ENCODE results near the gene TXNDC11.

The TXNDC11 gene

GRCh38 chr16:11682655-11683096, 60.0 kb downstream of the TXNDC11 start:
- Histone ChIP-seq H3K36me3 (ENCODE audit: insufficient read depth, insufficient read length, low read length) (peaks cover 82% of the 10 kb centered on the region), H3K9me3 (ENCODE audit: insufficient read depth, low read length) (no peaks in the 10 kb centered on the region), H3K4me3 (ENCODE audit: insufficient read length, low read depth) (no peak overlapping the region), H3K4me1 (ENCODE audit: insufficient read depth, insufficient read length) (peaks cover 3% of the 10 kb centered on the region), H3K9ac (ENCODE audit: insufficient read length, low read depth) (no peak overlapping the region), H3K27me3 (ENCODE audit: insufficient read depth, insufficient read length) (no peaks in the 10 kb centered on the region)
- DNase-seq (ENCODE audit: low read depth, low spot score): no peak
- TF ChIP-seq ZNF274 (IDR thresholded peaks at IDR 0.05; ENCODE audit: low read depth, low read length) (no peak), SUZ12 (IDR thresholded peaks at IDR 0.05; ENCODE audit: extremely low read depth, insufficient read depth, insufficient read length) (no peak), YY1 (IDR thresholded peaks at IDR 0.05; ENCODE audit: insufficient read depth, insufficient read length) (no peak)

- H3K36me3 ChIP-seq (ENCODE audit: insufficient read depth, insufficient read length, low read length): peaks cover 82% of the 10 kb centered on the region
- H3K27me3 ChIP-seq (ENCODE audit: insufficient read depth, insufficient read length): no peaks in the 10 kb centered on the region
- DNase-seq (ENCODE audit: low read depth, low spot score): no peak
- no peak overlapping the region for H3K9ac ChIP-seq (ENCODE audit: insufficient read length, low read depth)
- H3K9me3 ChIP-seq (ENCODE audit: insufficient read depth, low read length): no peaks in the 10 kb centered on the region
- TF ChIP-seq ZNF274 (IDR thresholded peaks at IDR 0.05; ENCODE audit: low read depth, low read length): no peak
- TF ChIP-seq SUZ12 (IDR thresholded peaks at IDR 0.05; ENCODE audit: extremely low read depth, insufficient read depth, insufficient read length): no peak
- no peak for TF ChIP-seq YY1 (IDR thresholded peaks at IDR 0.05; ENCODE audit: insufficient read depth, insufficient read length)
- peaks cover 3% of the 10 kb centered on the region for H3K4me1 ChIP-seq (ENCODE audit: insufficient read depth, insufficient read length)
- no peak overlapping the region for H3K4me3 ChIP-seq (ENCODE audit: insufficient read length, low read depth)
These were observed 60.5 kb downstream of the TXNDC11 start for GRCh38 chr16:11681976-11682654.

- DNase-seq (ENCODE audit: low read depth, low spot score): no peak
- Histone ChIP-seq H3K4me3 (ENCODE audit: insufficient read length, low read depth) (no peak overlapping the region), H3K4me1 (ENCODE audit: insufficient read depth, insufficient read length) (peaks cover 3% of the 10 kb centered on the region), H3K9me3 (ENCODE audit: insufficient read depth, low read length) (no peaks in the 10 kb centered on the region), H3K36me3 (ENCODE audit: insufficient read depth, insufficient read length, low read length) (peaks cover 82% of the 10 kb centered on the region), H3K9ac (ENCODE audit: insufficient read length, low read depth) (no peak overlapping the region), H3K27me3 (ENCODE audit: insufficient read depth, insufficient read length) (no peaks in the 10 kb centered on the region)
- TF ChIP-seq YY1 (IDR thresholded peaks at IDR 0.05; ENCODE audit: insufficient read depth, insufficient read length) (no peak), SUZ12 (IDR thresholded peaks at IDR 0.05; ENCODE audit: extremely low read depth, insufficient read depth, insufficient read length) (no peak), ZNF274 (IDR thresholded peaks at IDR 0.05; ENCODE audit: low read depth, low read length) (no peak)
These were observed 61.1 kb downstream of the TXNDC11 start for GRCh38 chr16:11681556-11681955.

GRCh38 chr16:11679941-11680911, 62.4 kb downstream of the TXNDC11 start:
- H3K9me3 ChIP-seq (ENCODE audit: insufficient read depth, low read length): no peaks in the 10 kb centered on the region
- TF ChIP-seq YY1 (IDR thresholded peaks at IDR 0.05; ENCODE audit: insufficient read depth, insufficient read length): no peak
- no peak for TF ChIP-seq SUZ12 (IDR thresholded peaks at IDR 0.05; ENCODE audit: extremely low read depth, insufficient read depth, insufficient read length)
- TF ChIP-seq ZNF274 (IDR thresholded peaks at IDR 0.05; ENCODE audit: low read depth, low read length): no peak
- no peak overlapping the region for H3K4me3 ChIP-seq (ENCODE audit: insufficient read length, low read depth)
- H3K9ac ChIP-seq (ENCODE audit: insufficient read length, low read depth): no peak overlapping the region
- peaks cover 5% of the 10 kb centered on the region for H3K4me1 ChIP-seq (ENCODE audit: insufficient read depth, insufficient read length)
- H3K27me3 ChIP-seq (ENCODE audit: insufficient read depth, insufficient read length): no peaks in the 10 kb centered on the region
- H3K36me3 ChIP-seq (ENCODE audit: insufficient read depth, insufficient read length, low read length): peaks cover 93% of the 10 kb centered on the region
- DNase-seq (ENCODE audit: low read depth, low spot score): no peak

- Histone ChIP-seq H3K9me3 (ENCODE audit: insufficient read depth, low read length) (no peaks in the 10 kb centered on the region), H3K9ac (ENCODE audit: insufficient read length, low read depth) (no peak overlapping the region), H3K36me3 (ENCODE audit: insufficient read depth, insufficient read length, low read length) (peaks cover 86% of the 10 kb centered on the region), H3K4me3 (ENCODE audit: insufficient read length, low read depth) (no peak overlapping the region), H3K27me3 (ENCODE audit: insufficient read depth, insufficient read length) (no peaks in the 10 kb centered on the region), H3K4me1 (ENCODE audit: insufficient read depth, insufficient read length) (peaks cover 7% of the 10 kb centered on the region)
- TF ChIP-seq SUZ12 (IDR thresholded peaks at IDR 0.05; ENCODE audit: extremely low read depth, insufficient read depth, insufficient read length) (no peak), ZNF274 (IDR thresholded peaks at IDR 0.05; ENCODE audit: low read depth, low read length) (no peak), YY1 (IDR thresholded peaks at IDR 0.05; ENCODE audit: insufficient read depth, insufficient read length) (no peak)
- no peak for DNase-seq (ENCODE audit: low read depth, low spot score)
These were observed 63.4 kb downstream of the TXNDC11 start for GRCh38 chr16:11679250-11679649.

GRCh38 chr16:11677959-11678881, 64.4 kb downstream of the TXNDC11 start:
- no peaks in the 10 kb centered on the region for H3K27me3 ChIP-seq (ENCODE audit: insufficient read depth, insufficient read length)
- no peak overlapping the region for H3K4me3 ChIP-seq (ENCODE audit: insufficient read length, low read depth)
- H3K4me1 ChIP-seq (ENCODE audit: insufficient read depth, insufficient read length): peaks cover 10% of the 10 kb centered on the region
- DNase-seq (ENCODE audit: low read depth, low spot score): no peak
- H3K9ac ChIP-seq (ENCODE audit: insufficient read length, low read depth): no peak overlapping the region
- no peaks in the 10 kb centered on the region for H3K9me3 ChIP-seq (ENCODE audit: insufficient read depth, low read length)
- TF ChIP-seq ZNF274 (IDR thresholded peaks at IDR 0.05; ENCODE audit: low read depth, low read length) (no peak), YY1 (IDR thresholded peaks at IDR 0.05; ENCODE audit: insufficient read depth, insufficient read length) (no peak), SUZ12 (IDR thresholded peaks at IDR 0.05; ENCODE audit: extremely low read depth, insufficient read depth, insufficient read length) (no peak)
- H3K36me3 ChIP-seq (ENCODE audit: insufficient read depth, insufficient read length, low read length): peaks cover 86% of the 10 kb centered on the region
